K562 (cell line): Measurements from ENCODE around the gene CFD. TPM values are rescaled to one million over a fixed set of nuclear protein-coding genes. Genes with fewer than 3 reads are reported as not detected.
A peak's percentile ranks its signal among the peaks of the same experiment; 100 is the strongest.

Source experiments
- ATAC-seq: fragments of 200-7000 bp; cut with Tn5 transposase; 3 replicates; pipeline ENCODE4 v1.9.1; 2020; ENCODE audit warnings: moderate library complexity
- BruUV-seq: library from RNA; stranded (reverse); fragments of 400-500 nt; replicated peaks from 2 replicates; lab custom pipeline; 2021; lab: Mats Ljungman, UMichigan
- CTCF ChIA-PET: fragments of 300-600 bp; formaldehyde crosslinking; extraction: SDS; loops from one replicate; lab custom pipeline; 2021; ENCODE audit warnings: low intra/inter-chr PET ratio; lab: Yijun Ruan, JAX
- POLR2A ChIA-PET: fragments of 300-600, 350-650 bp; sonication (Branson Sonifier 250); formaldehyde crosslinking; extraction: SDS; loops from one replicate; lab custom pipeline; 2021; ENCODE audit warnings: antibody characterized with exemption, inconsistent platforms; lab: Yijun Ruan, JAX
- DNase-seq, 4 experiments: peaks; one replicate each; pipeline versions ENCODE4 v3.0.0 to v3.0.0-alpha.2; 2011 to 2018; ENCODE audit warnings: low spot score in 3 of 4, mixed read lengths in 3 of 4; ENCODE audit errors: extremely low read depth in 1 of 4
- FAIRE-seq: peaks from 2 replicates; lab custom pipeline; 2011; peaks lifted over from hg19 to GRCh38; lab: Jason Lieb, UNC
- H2AFZ ChIP-seq: 2 replicates; pipeline ENCODE4 v1.6.0; 2011; ENCODE audit warnings: low read depth, low read length, control low read depth, inconsistent platforms
- H3K27ac ChIP-seq: fragments of 200-600 bp; 3 replicates; pipeline ENCODE4 v1.8.0; 2011; ENCODE audit warnings: low read depth, mild to moderate bottlenecking, control low read depth, inconsistent platforms, low read length, moderate library complexity, mixed read lengths; ENCODE audit errors: extremely low read depth
- H3K27me3 ChIP-seq, 2 experiments: fragments of 300-600 bp in 1 of 2; 2 replicates in 1 of 2; 3 replicates in 1 of 2; pipeline versions ENCODE4 v1.6.0 to v1.8.0; 2011; ENCODE audit warnings: inconsistent platforms in 2 of 2, low read length in 2 of 2, mild to moderate bottlenecking in 1 of 2, mixed read lengths in 1 of 2, moderate library complexity in 1 of 2; ENCODE audit not compliant: control insufficient read depth in 2 of 2, insufficient read depth in 2 of 2
- H3K36me3 ChIP-seq: fragments of 300-600 bp; 3 replicates; pipeline ENCODE4 v1.8.0; 2011; ENCODE audit warnings: mild to moderate bottlenecking, low read length, inconsistent platforms; ENCODE audit not compliant: control insufficient read depth, insufficient read depth
- H3K4me1 ChIP-seq, 2 experiments: fragments of 200-600 bp in 1 of 2; replicated peaks in 1 of 2; 2 replicates in 1 of 2; 3 replicates in 1 of 2; pipeline versions ENCODE4 v1.5.1 to v1.8.0; 2011; ENCODE audit warnings: inconsistent platforms in 2 of 2, low read length in 2 of 2, mild to moderate bottlenecking in 1 of 2, mixed read lengths in 1 of 2, moderate library complexity in 1 of 2; ENCODE audit not compliant: control insufficient read depth in 2 of 2, insufficient read depth in 2 of 2
- H3K4me2 ChIP-seq: 2 replicates; pipeline ENCODE4 v1.6.1; 2011; ENCODE audit warnings: low read length, control low read depth, inconsistent platforms, mixed read lengths; ENCODE audit not compliant: insufficient read depth
- H3K4me3 ChIP-seq: fragments of 200-600 bp; sonication (generic), shearing (Covaris generic); 2 replicates; pipeline ENCODE4 v1.5.1; 2016; ENCODE audit warnings: control low read depth, inconsistent platforms
- H3K79me2 ChIP-seq: fragments of 200-600 bp; 3 replicates; pipeline ENCODE4 v1.8.0; 2011; ENCODE audit warnings: low read length, inconsistent platforms; ENCODE audit not compliant: control insufficient read depth, insufficient read depth
- H3K9ac ChIP-seq, 2 experiments: 2 replicates each; pipeline versions ENCODE4 v1.6.0 to v1.6.1; 2011; ENCODE audit warnings: low read depth in 2 of 2, low read length in 2 of 2, control low read depth in 1 of 2, inconsistent platforms in 1 of 2, mild to moderate bottlenecking in 1 of 2, mixed read lengths in 1 of 2; ENCODE audit not compliant: insufficient read depth in 1 of 2
- H3K9me1 ChIP-seq: one replicate; pipeline ENCODE4 v1.6.0; 2011; ENCODE audit warnings: inconsistent platforms, mild to moderate bottlenecking, low read length, moderate library complexity; ENCODE audit not compliant: control insufficient read depth, insufficient read depth
- H3K9me3 ChIP-seq: replicated peaks from 2 replicates; pipeline ENCODE4 v1.5.1; 2011; ENCODE audit warnings: low read depth, low read length, inconsistent platforms; ENCODE audit not compliant: control insufficient read depth, insufficient read depth
- H4K20me1 ChIP-seq: replicated peaks from 2 replicates; pipeline ENCODE4 v1.6.1; 2011; ENCODE audit warnings: low read length, inconsistent platforms, mixed read lengths; ENCODE audit not compliant: control insufficient read depth, insufficient read depth
- BRF1 ChIP-seq: IDR thresholded peaks from 3 replicates; pipeline ENCODE4 v1.6.1; 2011; ENCODE audit warnings: borderline replicate concordance, mild to moderate bottlenecking; ENCODE audit not compliant: insufficient read length; ENCODE audit errors: extremely low read depth
- EP400 ChIP-seq: fragments of 450-650 bp; IDR thresholded peaks from 2 replicates; pipeline ENCODE4 v1.6.1; 2017; ENCODE audit warnings: antibody characterized with exemption, mild to moderate bottlenecking, moderate library complexity
- HDAC1 ChIP-seq, 2 experiments: fragments of 450-650 bp; IDR thresholded peaks; 2 replicates each; pipeline ENCODE4 v1.6.1; 2016 to 2017; ENCODE audit warnings: inconsistent platforms in 1 of 2, mild to moderate bottlenecking in 1 of 2, moderate library complexity in 1 of 2
- KHSRP ChIP-seq: fragments of 450-650 bp; IDR thresholded peaks from 2 replicates; pipeline ENCODE4 v1.6.1; 2017
- MAFF ChIP-seq: IDR thresholded peaks from 2 replicates; pipeline ENCODE4 v1.6.1; 2012; ENCODE audit warnings: low read length, improper control_type of control experiment
- MTA3 ChIP-seq: fragments of 450-650 bp; formaldehyde crosslinking; IDR thresholded peaks from 2 replicates; pipeline ENCODE4 v1.6.1; 2017; ENCODE audit warnings: mild to moderate bottlenecking, borderline replicate concordance
- POLR3G ChIP-seq: IDR thresholded peaks from 2 replicates; pipeline ENCODE4 v1.6.1; 2011; ENCODE audit not compliant: insufficient read length, insufficient replicate concordance; ENCODE audit errors: extremely low read depth
- PTBP1 ChIP-seq: fragments of 200-400 bp; formaldehyde crosslinking; IDR thresholded peaks from 2 replicates; pipeline ENCODE4 v1.6.1; 2017; ENCODE audit warnings: low read depth, low read length
- ZNF263 ChIP-seq: sonication (generic); formaldehyde crosslinking; IDR thresholded peaks from 2 replicates; pipeline ENCODE4 v1.8.0; 2022; ENCODE audit warnings: mild to moderate bottlenecking, missing genetic modification reagents, borderline replicate concordance
- ZNF311 ChIP-seq: fragments of 250-450 bp; sonication (Bioruptor Pico); IDR thresholded peaks from 2 replicates; pipeline ENCODE4 v1.4.0; 2020; ENCODE audit warnings: mild to moderate bottlenecking, moderate library complexity
- WGBS: fragments of 100-300 bp; shearing (Covaris generic); methylation state at CpG from one replicate; pipeline ENCODE4 v1.1.6; 2016; ENCODE audit warnings: low coverage, mixed read lengths; ENCODE audit not compliant: insufficient coverage; ENCODE audit errors: missing lambda C conversion rate; 5-methylcytosine and 5-hydroxymethylcytosine counted together
- in situ Hi-C: fragments of 300-500 bp; cut with MboI; formaldehyde crosslinking; loops from 4 replicates; pipeline ENCODE4 v1.15.0; 2018; ENCODE audit warnings: inconsistent platforms, mixed read lengths
- intact Hi-C: fragments of 100-400 bp; cut with micrococcal nuclease; formaldehyde crosslinking; loops from 2 replicates; pipeline ENCODE4 v1.14.2; 2022
- polyA plus RNA-seq, 8 experiments: library from polyadenylated mRNA; depleted of rRNA in 4 of 8; stranded (reverse) in 5 of 8; unstranded in 3 of 8; fragments of >200 nt; fragmentation: Nextera tagmentation in 2 of 8; fragmentation: Illumina TruSeq in 1 of 8; extraction: Ambion mirVana in 2 of 8; extraction: Trizol in 1 of 8; gene quantifications; 2 replicates each; pipeline versions ENCODE4 v1.2.1 to v1.2.3, GENCODE V29; 2011 to 2014; ENCODE audit warnings: inconsistent platforms in 1 of 8, missing spikeins in 1 of 8
- total RNA-seq, 7 experiments: library from RNA; depleted of rRNA in 6 of 7; stranded (reverse); fragments of >200 nt in 6 of 7; fragmentation: Illumina TruSeq in 2 of 7; extraction: Trizol in 2 of 7; gene quantifications; 2 replicates each; pipeline versions ENCODE4 v1.2.1 to v1.2.3, GENCODE V29; 2011 to 2021; ENCODE audit warnings: low replicate concordance in 1 of 7
- TF ChIP-seq, protein P1 (sequence below): fragments of 450-650 bp; IDR thresholded peaks from 2 replicates; pipeline ENCODE4 v1.6.1; 2017; ENCODE audit warnings: mild to moderate bottlenecking, moderate library complexity
- TF ChIP-seq, protein P2 (sequence below): fragments of 450-650 bp; IDR thresholded peaks from 2 replicates; pipeline ENCODE4 v1.6.1; 2016; ENCODE audit warnings: missing biosample characterization, missing genetic modification characterization
- TF ChIP-seq, protein P3 (sequence below): fragments of 250-450 bp; sonication (Bioruptor Pico); IDR thresholded peaks from 2 replicates; pipeline ENCODE4 v1.5.0; 2021
- TF ChIP-seq, protein P4 (sequence below): fragments of 450-650 bp; IDR thresholded peaks from one replicate; pipeline ENCODE4 v1.6.1; 2018; ENCODE audit warnings: mild to moderate bottlenecking, moderate library complexity; ENCODE audit not compliant: partially characterized antibody

The CFD gene
- total and polyA plus RNA-seq, 9 of the 15 experiments (the other 6 are each of a cell fraction or from before 2014, with no cell fraction given) = 0.52 to 59.4 (median 7.6) TPM

- TF ChIP-seq, protein P1, sequence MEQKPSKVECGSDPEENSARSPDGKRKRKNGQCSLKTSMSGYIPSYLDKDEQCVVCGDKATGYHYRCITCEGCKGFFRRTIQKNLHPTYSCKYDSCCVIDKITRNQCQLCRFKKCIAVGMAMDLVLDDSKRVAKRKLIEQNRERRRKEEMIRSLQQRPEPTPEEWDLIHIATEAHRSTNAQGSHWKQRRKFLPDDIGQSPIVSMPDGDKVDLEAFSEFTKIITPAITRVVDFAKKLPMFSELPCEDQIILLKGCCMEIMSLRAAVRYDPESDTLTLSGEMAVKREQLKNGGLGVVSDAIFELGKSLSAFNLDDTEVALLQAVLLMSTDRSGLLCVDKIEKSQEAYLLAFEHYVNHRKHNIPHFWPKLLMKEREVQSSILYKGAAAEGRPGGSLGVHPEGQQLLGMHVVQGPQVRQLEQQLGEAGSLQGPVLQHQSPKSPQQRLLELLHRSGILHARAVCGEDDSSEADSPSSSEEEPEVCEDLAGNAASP = no peak
- peak; percentile 96; the same call in 1 of the 2 replicates for TF ChIP-seq PTBP1
- no peak for TF ChIP-seq BRF1
- TF ChIP-seq KHSRP = no peak
- TF ChIP-seq, all 486 proteins: peak for 180
These were observed 47.9 kb downstream of the CFD start (continued) for GRCh38 chr19:907183-907853.

GRCh38 chr19:911197-912033 is 52.0 kb downstream of the CFD start:
- Histone ChIP-seq H3K36me3 (peaks cover 20% of the 10 kb centered on the region; the same call in 2 of the 3 replicates), H3K9me1 (no peaks in the 10 kb centered on the region), H3K9ac (peak overlapping the region; percentile 76 to 97), H3K79me2 (peaks cover 71% of the 10 kb centered on the region), H3K9me3 (no peaks in the 10 kb centered on the region), H3K27ac (peak overlapping the region; percentile 75), H3K4me2 (peak overlapping the region; percentile 85), H3K27me3 (no peaks in the 10 kb centered on the region), H3K4me3 (peak overlapping the region; percentile 96), H4K20me1 (0 out of 2 replicates have a peak, but pooled peaks cover 4% of the 10 kb centered on the region), H2AFZ (no peak overlapping the region), H3K4me1 (peaks cover 25 to 73% of the 10 kb centered on the region in 2 experiments)
- FAIRE-seq (no peak), ATAC-seq (no peak), DNase-seq (peak in 1 of 4 experiments; percentile 49)
- ChIA-PET POLR2A (interaction anchor here (0.6 kb wide), 1 partner anchor 216 kb away, joined by 3 read pairs; the partner anchor contains the start of gene PRSS57), CTCF (no interaction called here)
- BruUV-seq = no TSS peak
- intact Hi-C loops (no loop called here), in situ Hi-C loops (no loop called here)
- WGBS = 26% methylated on average over 40 of the region's 54 CpGs
- TF ChIP-seq, protein P2, sequence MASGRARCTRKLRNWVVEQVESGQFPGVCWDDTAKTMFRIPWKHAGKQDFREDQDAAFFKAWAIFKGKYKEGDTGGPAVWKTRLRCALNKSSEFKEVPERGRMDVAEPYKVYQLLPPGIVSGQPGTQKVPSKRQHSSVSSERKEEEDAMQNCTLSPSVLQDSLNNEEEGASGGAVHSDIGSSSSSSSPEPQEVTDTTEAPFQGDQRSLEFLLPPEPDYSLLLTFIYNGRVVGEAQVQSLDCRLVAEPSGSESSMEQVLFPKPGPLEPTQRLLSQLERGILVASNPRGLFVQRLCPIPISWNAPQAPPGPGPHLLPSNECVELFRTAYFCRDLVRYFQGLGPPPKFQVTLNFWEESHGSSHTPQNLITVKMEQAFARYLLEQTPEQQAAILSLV (tag) = no peak
- TF ChIP-seq ZNF311 (CRISPR knock-in tag) = no peak
- TF ChIP-seq, protein P3, sequence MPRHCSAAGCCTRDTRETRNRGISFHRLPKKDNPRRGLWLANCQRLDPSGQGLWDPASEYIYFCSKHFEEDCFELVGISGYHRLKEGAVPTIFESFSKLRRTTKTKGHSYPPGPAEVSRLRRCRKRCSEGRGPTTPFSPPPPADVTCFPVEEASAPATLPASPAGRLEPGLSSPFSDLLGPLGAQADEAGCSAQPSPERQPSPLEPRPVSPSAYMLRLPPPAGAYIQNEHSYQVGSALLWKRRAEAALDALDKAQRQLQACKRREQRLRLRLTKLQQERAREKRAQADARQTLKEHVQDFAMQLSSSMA (CRISPR knock-in tag) = no peak
- TF ChIP-seq HDAC1 (IDR thresholded peaks at IDR 0.05) = peak in 1 of 2 experiments; percentile 66; a peak in 1 of 4 replicates
- TF ChIP-seq EP400 = peak; percentile 61; the same call in 1 of the 2 replicates
- TF ChIP-seq MAFF = no peak
- TF ChIP-seq POLR3G = no peak
- peak; percentile 65; the same call in 1 of the 2 replicates for TF ChIP-seq ZNF263
- 0 out of 2 replicates have a peak, but pooled peaks have one; percentile 29 for TF ChIP-seq MTA3
- TF ChIP-seq, protein P4, sequence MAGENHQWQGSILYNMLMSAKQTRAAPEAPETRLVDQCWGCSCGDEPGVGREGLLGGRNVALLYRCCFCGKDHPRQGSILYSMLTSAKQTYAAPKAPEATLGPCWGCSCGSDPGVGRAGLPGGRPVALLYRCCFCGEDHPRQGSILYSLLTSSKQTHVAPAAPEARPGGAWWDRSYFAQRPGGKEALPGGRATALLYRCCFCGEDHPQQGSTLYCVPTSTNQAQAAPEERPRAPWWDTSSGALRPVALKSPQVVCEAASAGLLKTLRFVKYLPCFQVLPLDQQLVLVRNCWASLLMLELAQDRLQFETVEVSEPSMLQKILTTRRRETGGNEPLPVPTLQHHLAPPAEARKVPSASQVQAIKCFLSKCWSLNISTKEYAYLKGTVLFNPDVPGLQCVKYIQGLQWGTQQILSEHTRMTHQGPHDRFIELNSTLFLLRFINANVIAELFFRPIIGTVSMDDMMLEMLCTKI = no peak
